NCI-H526 treated with DMSO at 0.1 percent for 48 hours (cell line): ENCODE measurements around the gene CNGB1.
"Not testable (repeated sequence)": the region's sequence is repeated elsewhere in the genome, so short reads cannot be mapped to it uniquely, and the experiment has no call there.

Experiments
- DNase-seq: peaks from one replicate; lab custom pipeline; 2025; lab: John Stamatoyannopoulos, UW

Gene CNGB1

DNA sequence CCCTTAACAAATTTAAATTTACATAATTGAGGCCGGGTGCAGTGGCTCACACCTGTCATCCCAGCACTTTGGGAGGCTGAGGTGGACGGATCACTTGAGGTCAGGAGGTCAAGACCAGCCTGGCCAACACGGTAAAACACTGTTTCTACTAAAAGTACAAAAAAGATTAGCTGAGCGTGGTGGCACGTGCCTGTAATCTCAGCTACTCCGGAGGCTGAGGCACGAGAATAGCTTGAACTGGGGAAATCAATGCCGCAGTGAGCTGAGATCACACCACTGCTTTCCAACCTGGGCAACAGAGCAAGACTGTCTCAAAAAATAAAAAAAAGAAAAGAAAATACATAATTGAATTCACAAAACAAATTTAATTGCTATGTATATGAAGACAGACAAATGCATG lies 112.3 kb downstream of the CNGB1 start:
- no peak for DNase-seq

- DNase-seq, result not testable (repeated sequence)
Observed at GRCh38 chr16:57857991-57858390, 112.9 kb downstream of the CNGB1 start.

DNA sequence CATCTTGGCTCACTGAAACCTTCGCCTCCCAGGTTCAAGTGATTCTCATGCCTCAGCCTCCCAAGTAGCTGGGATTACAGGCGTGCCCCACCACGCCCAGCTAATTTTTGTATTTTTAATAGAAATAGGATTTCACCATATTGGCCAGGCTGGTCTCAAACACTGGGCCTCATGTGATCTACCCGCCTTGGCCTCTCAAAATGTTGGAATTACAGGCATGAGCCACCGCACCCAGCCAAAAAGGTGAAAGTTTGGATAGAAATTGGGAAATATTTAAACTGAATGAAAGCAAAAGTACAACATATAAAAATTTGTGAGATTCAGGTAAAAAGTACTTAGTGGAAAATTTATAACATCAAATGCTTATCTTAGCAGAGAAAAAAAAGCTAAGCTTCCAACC lies 115.7 kb downstream of the CNGB1 start:
- no peak for DNase-seq

DNA sequence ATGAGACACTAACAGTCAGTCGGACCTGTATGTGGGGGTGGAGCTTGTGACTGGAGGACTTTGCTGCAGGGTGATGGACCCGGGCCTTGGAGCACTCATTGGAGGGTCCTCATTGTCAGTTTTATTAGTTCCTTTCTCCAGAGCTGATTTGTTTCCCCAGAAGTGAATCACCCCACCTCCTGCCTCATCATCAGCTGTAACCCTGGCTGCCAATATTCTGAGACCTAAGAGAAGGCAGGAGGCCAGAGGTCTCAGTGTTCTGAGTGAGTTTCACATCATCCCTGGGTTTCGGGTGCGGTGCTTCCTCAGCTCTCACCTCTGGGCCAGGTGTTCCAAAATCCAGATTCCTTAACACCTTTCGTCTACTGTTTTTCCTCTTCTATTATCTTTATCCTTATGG lies 118.7 kb downstream of the CNGB1 start:
- no peak for DNase-seq

- no peak for DNase-seq
Observed at GRCh38 chr16:57848181-57848580, 122.7 kb downstream of the CNGB1 start.

DNA sequence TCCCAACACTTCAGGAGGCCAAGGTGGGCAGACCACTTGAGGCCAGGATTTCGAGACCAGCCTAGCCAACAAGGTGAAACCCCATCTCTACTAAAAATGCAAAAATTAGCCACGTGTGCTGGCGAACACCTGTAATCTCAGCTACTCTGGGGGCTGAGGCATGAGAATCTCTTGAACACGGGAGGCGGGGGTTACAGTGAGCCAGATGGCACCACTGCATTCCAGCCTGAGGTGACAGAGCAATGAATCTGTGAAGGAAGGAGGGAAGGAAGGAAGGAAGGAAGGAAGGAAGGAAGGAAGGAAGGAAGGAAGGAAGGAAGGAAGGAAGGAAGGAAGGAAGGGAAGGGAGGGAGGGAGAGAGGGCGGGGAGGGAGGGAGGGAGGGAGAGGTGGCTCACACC lies 124.0 kb downstream of the CNGB1 start:
- not testable (repeated sequence) for DNase-seq

- no peak for DNase-seq
Observed at GRCh38 chr16:57846078-57846697, 124.7 kb downstream of the CNGB1 start.

DNA sequence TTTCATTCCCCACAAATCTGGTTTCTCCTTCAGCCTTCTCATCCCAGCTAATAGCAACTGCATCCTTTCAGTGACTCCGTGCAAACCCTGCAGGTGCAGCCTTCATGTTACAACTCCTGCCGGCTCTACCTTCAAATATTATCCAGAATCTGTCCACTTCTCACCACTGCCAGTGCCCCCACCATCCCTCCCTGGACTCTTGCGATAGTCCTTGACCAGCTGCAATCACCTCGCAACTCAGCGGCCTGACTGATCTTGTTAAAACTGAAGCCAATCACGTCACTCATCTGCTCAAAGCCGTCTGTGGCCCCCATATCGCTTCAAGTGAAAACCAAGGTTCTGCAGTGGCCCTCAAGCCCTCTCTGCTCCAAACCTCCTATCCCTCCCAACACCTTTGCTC lies 125.8 kb downstream of the CNGB1 start:
- no peak for DNase-seq

GRCh38 chr16:57844416-57845030 lies 126.4 kb downstream of the CNGB1 start:
- DNase-seq, result no peak

DNA sequence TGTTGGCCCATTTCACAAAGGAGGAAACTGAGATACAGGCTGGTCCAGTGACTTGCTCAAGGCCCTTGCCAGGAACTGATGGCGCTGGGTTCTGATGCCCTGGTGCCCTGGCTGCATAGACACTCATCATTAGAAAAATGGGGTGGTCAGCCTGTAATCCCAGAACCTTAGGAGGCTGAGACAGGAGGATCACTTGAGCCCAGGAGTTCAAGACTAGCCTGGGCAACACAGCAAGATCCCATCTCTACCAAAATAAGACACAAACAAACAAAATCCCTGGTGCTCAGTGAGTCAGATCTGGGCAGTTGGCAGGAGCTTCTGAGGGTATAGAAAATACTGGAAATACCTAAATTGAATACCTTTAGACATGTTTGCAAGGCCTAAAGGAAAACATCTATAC lies 127.5 kb downstream of the CNGB1 start:
- no peak for DNase-seq

GRCh38 chr16:57842601-57843000 lies 128.3 kb downstream of the CNGB1 start:
- no peak for DNase-seq

- no peak for DNase-seq
Observed at GRCh38 chr16:57840833-57841232, 130.1 kb downstream of the CNGB1 start.

GRCh38 chr16:57838161-57838560 lies 132.8 kb downstream of the CNGB1 start:
- no peak for DNase-seq

DNA sequence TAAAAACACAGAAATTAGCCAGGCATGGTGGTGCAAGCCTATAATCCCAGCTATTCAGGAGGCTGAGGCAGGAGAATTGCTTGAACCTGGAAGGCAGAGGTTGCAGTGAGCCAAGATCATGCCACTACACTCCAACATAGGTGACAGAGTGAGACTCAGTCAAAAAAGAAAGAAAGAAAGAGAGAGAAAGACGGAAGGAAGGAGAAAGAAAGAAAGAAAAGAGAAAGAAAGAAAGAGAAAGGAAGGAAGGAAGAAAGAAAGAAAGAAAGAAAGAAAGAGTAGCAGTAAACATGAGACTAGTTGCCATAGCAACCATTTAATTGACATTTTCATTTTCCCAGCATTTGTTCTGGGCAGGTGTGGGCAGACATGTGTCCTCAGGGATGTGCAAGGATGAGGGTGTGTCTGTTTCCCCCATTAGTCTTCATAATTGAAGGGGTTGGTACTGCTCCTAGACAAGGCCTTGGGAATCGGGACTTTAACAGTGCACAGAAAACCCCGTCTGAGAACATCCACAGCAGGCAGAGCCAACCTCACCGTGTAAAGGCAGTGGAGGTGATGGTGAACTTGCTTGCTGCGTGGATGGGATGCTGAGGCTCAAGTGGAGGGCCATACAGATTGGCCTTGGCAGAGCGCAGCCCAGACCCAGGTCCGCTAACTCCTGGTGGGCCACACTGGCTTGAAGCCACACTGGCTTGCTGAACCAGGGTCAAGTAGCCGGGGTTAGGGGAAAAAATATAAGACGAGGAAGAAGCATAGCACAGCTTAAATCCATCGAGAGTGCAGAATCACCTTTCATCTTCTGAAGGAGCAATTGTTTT lies 133.4 kb downstream of the CNGB1 start:
- DNase-seq, result no peak

- not testable (repeated sequence) for DNase-seq
Observed at GRCh38 chr16:57835439-57835838, 135.5 kb downstream of the CNGB1 start.

- no peak for DNase-seq
Observed at GRCh38 chr16:57834936-57835335, 136.0 kb downstream of the CNGB1 start.
